ENCODE data around the gene TRDN.

- TF ChIP-seq CTCF (IDR thresholded peaks at IDR 0.05) (no peak), POLR2AphosphoS5 (IDR thresholded peaks at IDR 0.05) (no peak)
These were observed 298.4 kb downstream of the TRDN start for GRCh38 chr6:123338394-123338793.
